IMR-90 (cell line): ENCODE data around the gene USP50. TPM values are rescaled to one million over a fixed set of nuclear protein-coding genes. Genes with fewer than 3 reads are reported as not detected.
A peak's percentile ranks its signal among the peaks of the same experiment; 100 is the strongest.

ENCODE experiments used
- ATAC-seq: fragments of 200-7000 bp; cut with Tn5 transposase; 2 replicates; pipeline ENCODE4 v1.9.1; 2020; ENCODE audit warnings: low read depth, mild to moderate bottlenecking, moderate library complexity
- BruUV-seq: library from RNA; stranded (reverse); fragments of 400-500 nt; replicated peaks from 2 replicates; lab custom pipeline; 2021; lab: Mats Ljungman, UMichigan
- CTCF ChIA-PET: fragments of 300-600 bp; formaldehyde crosslinking; extraction: SDS; loops from one replicate; lab custom pipeline; 2021; ENCODE audit warnings: antibody characterized with exemption; lab: Yijun Ruan, JAX
- POLR2A ChIA-PET: fragments of 300-600 bp; sonication (Branson Sonifier 250); formaldehyde crosslinking; loops from one replicate; lab custom pipeline; 2022; ENCODE audit warnings: antibody characterized with exemption; ENCODE audit not compliant: unreplicated experiment; lab: Charles Lee
- DNase-seq: peaks from one replicate; pipeline ENCODE4 v3.0.0; 2013
- H2AFZ ChIP-seq: replicated peaks from 2 replicates; pipeline ENCODE3; 2013; ENCODE audit warnings: low read length, mild to moderate bottlenecking; ENCODE audit not compliant: poor library complexity
- H2AK5ac ChIP-seq: 2 replicates; pipeline ENCODE4 v1.6.1; 2013; ENCODE audit warnings: low read depth, low read length, inconsistent platforms
- H2AK9ac ChIP-seq: replicated peaks from 2 replicates; pipeline ENCODE3; 2013; ENCODE audit warnings: mild to moderate bottlenecking, low read depth, low read length, moderate library complexity; ENCODE audit not compliant: poor library complexity
- H2BK120ac ChIP-seq: 2 replicates; pipeline ENCODE4 v1.6.1; 2013; ENCODE audit warnings: low read depth, low read length, inconsistent platforms
- H2BK15ac ChIP-seq: 3 replicates; pipeline ENCODE4 v1.6.1; 2013; ENCODE audit warnings: low read depth, low read length, inconsistent platforms
- H2BK20ac ChIP-seq: 2 replicates; pipeline ENCODE4 v1.6.1; 2013; ENCODE audit warnings: low read depth, mild to moderate bottlenecking, inconsistent platforms, low read length, moderate library complexity
- H2BK5ac ChIP-seq: 2 replicates; pipeline ENCODE4 v1.6.1; 2013; ENCODE audit warnings: mild to moderate bottlenecking, low read depth, low read length, inconsistent platforms; ENCODE audit not compliant: poor library complexity, severe bottlenecking
- H3K14ac ChIP-seq: replicated peaks from 2 replicates; pipeline ENCODE4 v1.6.1; 2013; ENCODE audit warnings: low read depth, low read length, inconsistent platforms
- H3K18ac ChIP-seq: 2 replicates; pipeline ENCODE4 v1.6.1; 2013; ENCODE audit warnings: low read depth, low read length, control low read depth
- H3K23ac ChIP-seq: 2 replicates; pipeline ENCODE4 v1.6.1; 2013; ENCODE audit warnings: low read depth, low read length, inconsistent platforms
- H3K27ac ChIP-seq: 2 replicates; pipeline ENCODE4 v1.5.1; 2013; ENCODE audit warnings: mild to moderate bottlenecking, control low read depth, low read length; ENCODE audit not compliant: insufficient read depth
- H3K27me3 ChIP-seq: 2 replicates; pipeline ENCODE4 v1.6.1; 2013; ENCODE audit warnings: low read length; ENCODE audit not compliant: control insufficient read depth, insufficient read depth
- H3K36me3 ChIP-seq: 2 replicates; pipeline ENCODE4 v1.6.1; 2013; ENCODE audit warnings: low read length, mixed read lengths; ENCODE audit not compliant: control insufficient read depth, insufficient read depth
- H3K4ac ChIP-seq: 2 replicates; pipeline ENCODE4 v1.6.1; 2013; ENCODE audit warnings: low read depth, low read length, inconsistent platforms
- H3K4me1 ChIP-seq: 2 replicates; pipeline ENCODE4 v1.6.1; 2013; ENCODE audit warnings: low read length, mixed read lengths; ENCODE audit not compliant: control insufficient read depth, insufficient read depth
- H3K4me2 ChIP-seq: 2 replicates; pipeline ENCODE4 v1.6.1; 2013; ENCODE audit warnings: low read depth, mild to moderate bottlenecking, control low read depth, low read length, moderate library complexity
- H3K4me3 ChIP-seq: 2 replicates; pipeline ENCODE4 v1.5.1; 2013; ENCODE audit warnings: low read depth, mild to moderate bottlenecking, control low read depth, low read length, moderate library complexity; ENCODE audit not compliant: insufficient read depth
- H3K56ac ChIP-seq: 2 replicates; pipeline ENCODE4 v1.6.1; 2013; ENCODE audit warnings: low read length, inconsistent platforms; ENCODE audit not compliant: insufficient read depth; ENCODE audit errors: extremely low read depth
- H3K79me1 ChIP-seq, 2 experiments: 2 replicates each; pipeline ENCODE4 v1.6.1; 2013; ENCODE audit warnings: low read length in 2 of 2, inconsistent platforms in 1 of 2, low read depth in 1 of 2
- H3K9ac ChIP-seq: 2 replicates; pipeline ENCODE4 v1.6.1; 2013; ENCODE audit warnings: low read depth, low read length, control low read depth
- H3K9me1 ChIP-seq: 2 replicates; pipeline ENCODE4 v1.6.1; 2013; ENCODE audit warnings: low read length, inconsistent platforms; ENCODE audit not compliant: insufficient read depth
- H3K9me3 ChIP-seq: 2 replicates; pipeline ENCODE4 v1.6.1; 2013; ENCODE audit warnings: low read length; ENCODE audit not compliant: control insufficient read depth, insufficient read depth
- H4K20me1 ChIP-seq: 2 replicates; pipeline ENCODE4 v1.6.1; 2013; ENCODE audit warnings: low read length, inconsistent platforms; ENCODE audit not compliant: insufficient read depth
- H4K5ac ChIP-seq: 2 replicates; pipeline ENCODE4 v1.6.1; 2013; ENCODE audit warnings: mild to moderate bottlenecking, low read depth, low read length, control low read depth
- H4K8ac ChIP-seq, 2 experiments: 2 replicates each; pipeline ENCODE4 v1.6.1; 2013; ENCODE audit warnings: low read depth in 2 of 2, low read length in 2 of 2, control low read depth in 1 of 2, inconsistent platforms in 1 of 2
- H4K91ac ChIP-seq: 2 replicates; pipeline ENCODE4 v1.6.1; 2013; ENCODE audit warnings: low read depth, low read length, inconsistent platforms; ENCODE audit not compliant: insufficient read depth
- BHLHE40 ChIP-seq: fragments of 150-350 bp; IDR thresholded peaks from 2 replicates; pipeline ENCODE4 v1.6.1; 2016; ENCODE audit warnings: mild to moderate bottlenecking, low read depth, low read length
- CTCF ChIP-seq: conservative IDR thresholded peaks from 2 replicates; pipeline ENCODE4 v1.5.1; 2012; ENCODE audit warnings: mild to moderate bottlenecking, low read depth, low read length, improper control_type of control experiment
- FOS ChIP-seq: fragments of 150-350 bp; IDR thresholded peaks from 2 replicates; pipeline ENCODE4 v1.6.1; 2016; ENCODE audit warnings: low read depth, low read length
- MAFK ChIP-seq: IDR thresholded peaks from 2 replicates; pipeline ENCODE4 v1.6.1; 2012; ENCODE audit warnings: low read depth, low read length, improper control_type of control experiment
- MXI1 ChIP-seq: IDR thresholded peaks from 2 replicates; pipeline ENCODE4 v1.6.1; 2012; ENCODE audit warnings: low read depth, mild to moderate bottlenecking, low read length, moderate library complexity, borderline replicate concordance
- NFE2L2 ChIP-seq: fragments of 150-350 bp; IDR thresholded peaks from 2 replicates; pipeline ENCODE4 v1.6.1; 2016; ENCODE audit warnings: low read depth, mild to moderate bottlenecking, low read length
- POLR2A ChIP-seq: IDR thresholded peaks from 2 replicates; pipeline ENCODE4 v1.6.1; 2012; ENCODE audit warnings: mild to moderate bottlenecking, low read depth, low read length
- RFX5 ChIP-seq: IDR thresholded peaks from 2 replicates; pipeline ENCODE4 v1.8.0; 2012; ENCODE audit warnings: low read depth, mild to moderate bottlenecking, low read length, moderate library complexity
- WGBS, 2 experiments: methylation state at CpG; one replicate each; pipeline versions ENCODE4 v1.1.5 to v1.1.7; 2013; ENCODE audit warnings: missing lambda C conversion rate in 2 of 2; ENCODE audit not compliant: insufficient read length in 1 of 2; ENCODE audit errors: extremely low coverage in 2 of 2; 5-methylcytosine and 5-hydroxymethylcytosine counted together
- dilution Hi-C: fragments of 300-500 bp; cut with HindIII; formaldehyde crosslinking; loops from one replicate; pipeline ENCODE4 v1.14.3; 2018; ENCODE audit warnings: low sequenced_read_pairs; ENCODE audit not compliant: unreplicated experiment
- in situ Hi-C: fragments of 300-500 bp; cut with MboI; formaldehyde crosslinking; loops from 3 replicates; pipeline ENCODE4 v1.14.3; 2019; ENCODE audit warnings: low sequenced_read_pairs, inconsistent platforms, mixed read lengths
- intact Hi-C: fragments of 100-400 bp; cut with micrococcal nuclease; formaldehyde crosslinking; loops from 2 replicates; pipeline ENCODE4 v1.10.0; 2022
- polyA plus RNA-seq, 3 experiments: library from polyadenylated mRNA; depleted of rRNA; stranded (reverse); fragments of >200 nt; gene quantifications; 2 replicates each; pipeline ENCODE4 v1.2.3, GENCODE V29; 2012; ENCODE audit warnings: low replicate concordance in 1 of 3
- total RNA-seq: library from RNA; depleted of rRNA; stranded (reverse); fragments of >200 nt; gene quantifications from 2 replicates; pipeline ENCODE4 v1.2.3, GENCODE V29; 2012
- TF ChIP-seq, protein P1 (sequence below): fragments of 150-350 bp; IDR thresholded peaks from 2 replicates; pipeline ENCODE4 v1.6.1; 2017; ENCODE audit warnings: mild to moderate bottlenecking, antibody characterized with exemption, low read length, low read depth

The USP50 gene
- total and polyA plus RNA-seq, 2 of the 4 experiments (the other 2 are of a cell fraction) = not detected

DNA sequence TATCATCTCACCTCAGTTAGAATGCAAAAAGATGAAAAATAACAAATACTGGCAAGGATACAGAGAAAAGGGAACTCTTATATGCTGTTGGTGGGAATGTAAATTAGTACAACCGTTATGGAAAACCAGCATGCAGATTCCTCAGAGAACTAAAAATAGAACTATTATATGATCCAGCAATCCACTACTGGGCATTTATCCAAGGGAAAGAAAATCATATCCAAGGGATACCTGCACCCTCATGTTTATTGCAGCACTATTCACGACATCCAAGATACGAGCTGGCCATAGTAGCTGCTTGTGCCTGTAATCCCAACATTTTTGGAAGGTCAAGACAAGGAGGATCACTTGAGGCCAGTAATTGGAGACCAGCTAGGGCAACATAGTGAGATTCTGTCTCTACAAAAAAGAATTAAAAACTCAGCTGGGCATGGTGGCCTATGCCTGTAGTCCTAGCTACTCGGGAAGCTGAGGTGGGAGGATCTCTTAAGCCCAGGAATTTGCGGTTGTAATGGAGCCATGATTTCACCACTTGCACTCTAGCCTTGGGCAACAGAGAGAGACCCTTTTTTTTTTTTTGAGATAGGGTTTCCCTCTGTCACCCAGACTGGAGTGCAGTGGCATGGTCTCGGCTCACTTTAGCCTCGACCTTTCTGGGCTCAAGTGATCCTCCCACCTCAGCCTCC, 26.6 kb downstream of the USP50 start:
- H2BK15ac ChIP-seq = no peak overlapping the region
- ATAC-seq (no peak), DNase-seq (peak; percentile 11)
- H3K79me1 ChIP-seq = no peaks in the 10 kb centered on the region
- in situ Hi-C loops (no loop called here), dilution Hi-C loops (no loop called here), intact Hi-C loops (no loop called here)
- no peak overlapping the region for H3K18ac ChIP-seq
- no peak overlapping the region for H2AK5ac ChIP-seq
- H2AFZ ChIP-seq = peak overlapping the region; percentile 51
- H4K91ac ChIP-seq = no peak overlapping the region
- no peak overlapping the region for H2BK5ac ChIP-seq
- H3K9ac ChIP-seq = no peak overlapping the region
- no TSS peak for BruUV-seq
- no peaks in the 10 kb centered on the region for H3K4me1 ChIP-seq
- POLR2A ChIA-PET = no interaction called here
- no peak overlapping the region for H3K23ac ChIP-seq
- no peak overlapping the region for H3K14ac ChIP-seq
- TF ChIP-seq CTCF (no peak), BHLHE40 (no peak), FOS (no peak), MXI1 (no peak), RFX5 (no peak), NFE2L2 (no peak), MAFK (no peak), POLR2A (no peak)
- TF ChIP-seq, protein P1, sequence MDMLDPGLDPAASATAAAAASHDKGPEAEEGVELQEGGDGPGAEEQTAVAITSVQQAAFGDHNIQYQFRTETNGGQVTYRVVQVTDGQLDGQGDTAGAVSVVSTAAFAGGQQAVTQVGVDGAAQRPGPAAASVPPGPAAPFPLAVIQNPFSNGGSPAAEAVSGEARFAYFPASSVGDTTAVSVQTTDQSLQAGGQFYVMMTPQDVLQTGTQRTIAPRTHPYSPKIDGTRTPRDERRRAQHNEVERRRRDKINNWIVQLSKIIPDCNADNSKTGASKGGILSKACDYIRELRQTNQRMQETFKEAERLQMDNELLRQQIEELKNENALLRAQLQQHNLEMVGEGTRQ = no peak
- no peaks in the 10 kb centered on the region for H3K36me3 ChIP-seq
- H3K27me3 ChIP-seq = peaks cover 1% of the 10 kb centered on the region; the same call in 1 of the 2 replicates
- H3K9me1 ChIP-seq = no peaks in the 10 kb centered on the region
- no CpG with 5 or more reads among the region's 7 CpGs for WGBS, 2 experiments
- H3K4ac ChIP-seq = no peak overlapping the region
- H3K4me2 ChIP-seq = no peak overlapping the region
- no peak overlapping the region for H3K27ac ChIP-seq
- no peak overlapping the region for H3K4me3 ChIP-seq
- H4K8ac ChIP-seq = no peak overlapping the region
- no peaks in the 10 kb centered on the region for H4K20me1 ChIP-seq
- no peak overlapping the region for H4K5ac ChIP-seq
- no peaks in the 10 kb centered on the region for H3K9me3 ChIP-seq
- CTCF ChIA-PET = no interaction called here
- H2BK20ac ChIP-seq = no peak overlapping the region
- no peak overlapping the region for H3K56ac ChIP-seq
- H2AK9ac ChIP-seq = no peak overlapping the region
- H2BK120ac ChIP-seq = no peak overlapping the region
